BLaER1 treated with 17β-estradiol and CSF1 and Interleukin-3, amounts not matched to agents 10 nM and 100 nM (cell line): Measurements from ENCODE around the gene NCOA1.
"Not testable (repeated sequence)": the region's sequence is repeated elsewhere in the genome, so short reads cannot be mapped to it uniquely, and the experiment has no call there.

Experiments used
- H3K27ac ChIP-seq, 11 experiments: shearing (Covaris generic); formaldehyde crosslinking; 2 replicates each; pipeline ENCODE4 v1.8.1; 2022
- H3K27me3 ChIP-seq, 11 experiments: shearing (Covaris generic); formaldehyde crosslinking; 2 replicates each; pipeline ENCODE4 v1.8.1; 2022
- H3K36me3 ChIP-seq, 11 experiments: shearing (Covaris generic); formaldehyde crosslinking; 2 replicates each; pipeline ENCODE4 v1.8.1; 2022
- H3K4me1 ChIP-seq, 10 experiments: shearing (Covaris generic); formaldehyde crosslinking; 2 replicates each; pipeline ENCODE4 v1.8.1; 2022
- H3K4me2 ChIP-seq, 11 experiments: shearing (Covaris generic); formaldehyde crosslinking; 2 replicates each; pipeline ENCODE4 v1.8.1; 2022
- H3K4me3 ChIP-seq, 10 experiments: shearing (Covaris generic); formaldehyde crosslinking; 2 replicates each; pipeline ENCODE4 v1.8.1; 2022
- H3K9ac ChIP-seq, 11 experiments: shearing (Covaris generic); formaldehyde crosslinking; 2 replicates each; pipeline ENCODE4 v1.8.1; 2022
- H3K9me3 ChIP-seq, 11 experiments: shearing (Covaris generic); formaldehyde crosslinking; replicated peaks in 1 of 11; 2 replicates each; pipeline ENCODE4 v1.8.1; 2022
- H4K20me1 ChIP-seq, 11 experiments: shearing (Covaris generic); formaldehyde crosslinking; 2 replicates each; pipeline ENCODE4 v1.8.1; 2022
- Cebpa-rat ChIP-seq, 11 experiments: shearing (Covaris generic); IDR thresholded peaks; 2 replicates each; pipeline ENCODE4 v1.8.1; 2022

Gene NCOA1

GRCh38 chr2:24552836-24553235 is 61.8 kb downstream of the NCOA1 start:
- Histone ChIP-seq H3K9ac (no peak overlapping the region), H3K4me1 (peaks cover 0 to 7% (median 0%) of the 10 kb centered on the region in 10 experiments; a peak in 1 of 20 replicates), H4K20me1 (peaks cover 0 to 56% (median 0%) of the 10 kb centered on the region in 11 experiments; a peak in 4 of 22 replicates), H3K9me3 (peaks cover 53 to 66% (median 62%) of the 10 kb centered on the region in 11 experiments), H3K4me2 (no peak overlapping the region), H3K4me3 (no peak overlapping the region), H3K36me3 (peaks cover 8 to 56% (median 18%) of the 10 kb centered on the region in 11 experiments; a peak in 20 of 22 replicates), H3K27me3 (no peaks in the 10 kb centered on the region), H3K27ac (no peak overlapping the region)
- no peak for TF ChIP-seq Cebpa-rat (IDR thresholded peaks at IDR 0.05)

GRCh38 chr2:24558781-24559472 is 67.9 kb downstream of the NCOA1 start:
- no peak overlapping the region for H3K27ac ChIP-seq
- peaks cover 0 to 60% (median 0%) of the 10 kb centered on the region in 11 experiments; a peak in 6 of 22 replicates for H4K20me1 ChIP-seq
- H3K4me1 ChIP-seq = peaks cover 0 to 16% (median 0%) of the 10 kb centered on the region in 10 experiments; a peak in 1 of 20 replicates
- H3K9me3 ChIP-seq = peaks cover 39 to 66% (median 54%) of the 10 kb centered on the region in 11 experiments
- H3K27me3 ChIP-seq = no peaks in the 10 kb centered on the region
- no peak overlapping the region for H3K4me3 ChIP-seq
- no peak overlapping the region for H3K4me2 ChIP-seq
- TF ChIP-seq Cebpa-rat (IDR thresholded peaks at IDR 0.05) = no peak
- H3K36me3 ChIP-seq = peaks cover 13 to 73% (median 22%) of the 10 kb centered on the region in 11 experiments; a peak in 21 of 22 replicates
- H3K9ac ChIP-seq = no peak overlapping the region

GRCh38 chr2:24559473-24560113 is 68.5 kb downstream of the NCOA1 start:
- H3K27ac ChIP-seq = no peak overlapping the region
- H3K36me3 ChIP-seq = peaks cover 16 to 73% (median 26%) of the 10 kb centered on the region in 11 experiments; a peak in 21 of 22 replicates
- no peak overlapping the region for H3K4me2 ChIP-seq
- no peak for TF ChIP-seq Cebpa-rat (IDR thresholded peaks at IDR 0.05)
- peaks cover 0 to 16% (median 0%) of the 10 kb centered on the region in 10 experiments; a peak in 1 of 20 replicates for H3K4me1 ChIP-seq
- H3K9ac ChIP-seq = no peak overlapping the region
- peaks cover 0 to 56% (median 0%) of the 10 kb centered on the region in 11 experiments; a peak in 6 of 22 replicates for H4K20me1 ChIP-seq
- no peaks in the 10 kb centered on the region for H3K27me3 ChIP-seq
- peaks cover 39 to 67% (median 53%) of the 10 kb centered on the region in 11 experiments for H3K9me3 ChIP-seq
- H3K4me3 ChIP-seq = no peak overlapping the region

- no peaks in the 10 kb centered on the region for H3K27me3 ChIP-seq
- H3K4me3 ChIP-seq = peak overlapping the region in 6 of 10 experiments; percentile 2 to 35 (median 18); a peak in 6 of 20 replicates
- no peak overlapping the region for H3K9ac ChIP-seq
- no peak for TF ChIP-seq Cebpa-rat (IDR thresholded peaks at IDR 0.05)
- H3K4me2 ChIP-seq = no peak overlapping the region
- no peaks in the 10 kb centered on the region for H3K4me1 ChIP-seq
- peaks cover 28 to 53% (median 42%) of the 10 kb centered on the region in 11 experiments for H3K9me3 ChIP-seq
- no peak overlapping the region for H3K27ac ChIP-seq
- H3K36me3 ChIP-seq = peaks cover 30 to 77% (median 38%) of the 10 kb centered on the region in 11 experiments
- peaks cover 0 to 56% (median 0%) of the 10 kb centered on the region in 11 experiments; a peak in 3 of 22 replicates for H4K20me1 ChIP-seq
Observed at GRCh38 chr2:24565537-24565936, 74.5 kb downstream of the NCOA1 start.

- no peak for TF ChIP-seq Cebpa-rat (IDR thresholded peaks at IDR 0.05)
Observed at GRCh38 chr2:24566209-24566608, 75.2 kb downstream of the NCOA1 start.

GRCh38 chr2:24566630-24567029 is 75.6 kb downstream of the NCOA1 start:
- Histone ChIP-seq H3K27me3 (no peaks in the 10 kb centered on the region), H3K4me1 (no peaks in the 10 kb centered on the region), H3K4me3 (peak overlapping the region in 6 of 10 experiments; percentile 8 to 38 (median 26); a peak in 4 of 20 replicates), H4K20me1 (peaks cover 0 to 56% (median 0%) of the 10 kb centered on the region in 11 experiments; a peak in 3 of 22 replicates), H3K4me2 (no peak overlapping the region), H3K36me3 (peaks cover 30 to 87% (median 38%) of the 10 kb centered on the region in 11 experiments), H3K27ac (no peak overlapping the region), H3K9me3 (peaks cover 28 to 53% (median 42%) of the 10 kb centered on the region in 11 experiments), H3K9ac (no peak overlapping the region)
- no peak for TF ChIP-seq Cebpa-rat (IDR thresholded peaks at IDR 0.05)

More at GRCh38 chr2:24566209-24566608, 75.2 kb downstream of the NCOA1 start:
- Histone ChIP-seq H3K9me3 (peaks cover 28 to 53% (median 42%) of the 10 kb centered on the region in 11 experiments), H4K20me1 (peaks cover 0 to 56% (median 0%) of the 10 kb centered on the region in 11 experiments; a peak in 3 of 22 replicates), H3K27ac (no peak overlapping the region), H3K9ac (no peak overlapping the region), H3K4me1 (no peaks in the 10 kb centered on the region), H3K27me3 (no peaks in the 10 kb centered on the region), H3K36me3 (peaks cover 30 to 82% (median 38%) of the 10 kb centered on the region in 11 experiments), H3K4me3 (peak overlapping the region in 6 of 10 experiments; percentile 6 to 38 (median 24); a peak in 6 of 20 replicates), H3K4me2 (no peak overlapping the region)

- Histone ChIP-seq H3K27me3 (no peaks in the 10 kb centered on the region), H4K20me1 (peaks cover 0 to 57% (median 0%) of the 10 kb centered on the region in 11 experiments; a peak in 3 of 22 replicates), H3K9me3 (peaks cover 28 to 46% (median 40%) of the 10 kb centered on the region in 11 experiments), H3K27ac (no peak overlapping the region), H3K36me3 (peaks cover 30 to 85% (median 37%) of the 10 kb centered on the region in 11 experiments), H3K9ac (no peak overlapping the region), H3K4me3 (no peak overlapping the region), H3K4me2 (no peak overlapping the region), H3K4me1 (no peaks in the 10 kb centered on the region)
- TF ChIP-seq Cebpa-rat (IDR thresholded peaks at IDR 0.05) = no peak
Observed at GRCh38 chr2:24568551-24568950, 77.5 kb downstream of the NCOA1 start.

GRCh38 chr2:24569565-24569964 is 78.5 kb downstream of the NCOA1 start:
- H3K4me3 ChIP-seq, H3K4me2 ChIP-seq: not testable (repeated sequence)

GRCh38 chr2:24570225-24570624 is 79.2 kb downstream of the NCOA1 start:
- no peaks in the 10 kb centered on the region for H3K4me1 ChIP-seq
- H3K9me3 ChIP-seq = peaks cover 18 to 30% (median 27%) of the 10 kb centered on the region in 11 experiments

More at GRCh38 chr2:24569565-24569964, 78.5 kb downstream of the NCOA1 start:
- Histone ChIP-seq H4K20me1 (peaks cover 0 to 64% (median 0%) of the 10 kb centered on the region in 11 experiments; a peak in 3 of 22 replicates), H3K9me3 (peaks cover 23 to 37% (median 34%) of the 10 kb centered on the region in 11 experiments), H3K36me3 (peaks cover 24 to 75% (median 29%) of the 10 kb centered on the region in 11 experiments)
- not testable (repeated sequence) for H3K27me3 ChIP-seq, H3K4me1 ChIP-seq, H3K27ac ChIP-seq, H3K9ac ChIP-seq

More at GRCh38 chr2:24570225-24570624, 79.2 kb downstream of the NCOA1 start:
- Histone ChIP-seq H4K20me1 (peaks cover 0 to 70% (median 0%) of the 10 kb centered on the region in 11 experiments; a peak in 3 of 22 replicates), H3K9ac (no peak overlapping the region), H3K36me3 (peaks cover 18 to 69% (median 23%) of the 10 kb centered on the region in 11 experiments), H3K27me3 (no peaks in the 10 kb centered on the region), H3K27ac (no peak overlapping the region), H3K4me2 (no peak overlapping the region), H3K4me3 (no peak overlapping the region)
- TF ChIP-seq Cebpa-rat (IDR thresholded peaks at IDR 0.05) = no peak
